HG03175 (cell line): Measurements from ENCODE around the gene VRK2.
"Not testable (repeated sequence)": the region's sequence is repeated elsewhere in the genome, so short reads cannot be mapped to it uniquely, and the experiment has no call there.

ENCODE experiments used
- ATAC-seq: cut with Tn5 transposase; IDR thresholded peaks from one replicate; pipeline ENCODE4 v1.9.1; 2021; ENCODE audit warnings: mild to moderate bottlenecking, moderate library complexity; ENCODE audit not compliant: unreplicated experiment

The VRK2 gene

GRCh38 chr2:58052978-58053377 lies 6.4 kb downstream of the VRK2 start:
- no peak for ATAC-seq

- no peak for ATAC-seq
Observed at GRCh38 chr2:58054264-58054663, 7.7 kb downstream of the VRK2 start.

- no peak for ATAC-seq
Observed at GRCh38 chr2:58055033-58055786, 8.6 kb downstream of the VRK2 start.

- no peak for ATAC-seq
Observed at GRCh38 chr2:58056192-58056916, 9.7 kb downstream of the VRK2 start.

- ATAC-seq, result no peak
Observed at GRCh38 chr2:58057707-58058530, 11.3 kb downstream of the VRK2 start.

- no peak for ATAC-seq
Observed at GRCh38 chr2:58063641-58064040, 17.0 kb downstream of the VRK2 start.

GRCh38 chr2:58064086-58064485 lies 17.5 kb downstream of the VRK2 start:
- ATAC-seq, result no peak

- ATAC-seq, result no peak
Observed at GRCh38 chr2:58065248-58065647, 18.6 kb downstream of the VRK2 start.

- no peak for ATAC-seq
Observed at GRCh38 chr2:58067001-58067400, 20.4 kb downstream of the VRK2 start.

GRCh38 chr2:58070765-58071164 lies 24.2 kb downstream of the VRK2 start:
- ATAC-seq, result no peak

GRCh38 chr2:58072102-58072501 lies 25.5 kb downstream of the VRK2 start:
- no peak for ATAC-seq

GRCh38 chr2:58073008-58073407 lies 26.4 kb downstream of the VRK2 start:
- ATAC-seq, result no peak

- ATAC-seq, result no peak
Observed at GRCh38 chr2:58073751-58074150, 27.1 kb downstream of the VRK2 start.

GRCh38 chr2:58081000-58081399 lies 34.4 kb downstream of the VRK2 start:
- ATAC-seq, result no peak

- ATAC-seq, result no peak
Observed at GRCh38 chr2:58089081-58089480, 42.5 kb downstream of the VRK2 start.

- ATAC-seq, result not testable (repeated sequence)
Observed at GRCh38 chr2:58092772-58093171, 46.2 kb downstream of the VRK2 start.

GRCh38 chr2:58097025-58097424 lies 50.4 kb downstream of the VRK2 start:
- ATAC-seq, result no peak

GRCh38 chr2:58098254-58099095 lies 51.9 kb downstream of the VRK2 start:
- ATAC-seq, result no peak

GRCh38 chr2:58099096-58099769 lies 52.6 kb downstream of the VRK2 start:
- ATAC-seq, result no peak

GRCh38 chr2:58101500-58101899 lies 54.9 kb downstream of the VRK2 start:
- no peak for ATAC-seq
